HepG2 (cell line): ENCODE results near the gene FAM161A. TPM values are rescaled to one million over a fixed set of nuclear protein-coding genes. Genes with fewer than 3 reads are reported as not detected.

Experiments used
- E2F5 ChIP-seq: sonication (generic); formaldehyde crosslinking; conservative IDR thresholded peaks from 2 replicates; pipeline ENCODE4 v1.4.0; 2020; ENCODE audit warnings: missing genetic modification reagents
- EHMT2 ChIP-seq: fragments of 200-600 bp; sonication (generic); IDR thresholded peaks from 2 replicates; pipeline ENCODE4 v1.7.0; 2017; ENCODE audit warnings: antibody characterized with exemption, low read depth, low read length, borderline replicate concordance
- ERF ChIP-seq: IDR thresholded peaks from 2 replicates; pipeline ENCODE4 v1.6.1; 2018; ENCODE audit warnings: missing biosample characterization, missing genetic modification reagents
- FOXA3 ChIP-seq: IDR thresholded peaks from 2 replicates; pipeline ENCODE4 v1.6.1; 2016; ENCODE audit warnings: missing genetic modification reagents, missing compliant biosample characterization
- GRHL1 ChIP-seq: sonication (generic); formaldehyde crosslinking; conservative IDR thresholded peaks from 2 replicates; pipeline ENCODE4 v1.8.0; 2022; ENCODE audit warnings: missing genetic modification reagents
- KAT2B ChIP-seq: fragments of 150-350 bp; IDR thresholded peaks from 2 replicates; pipeline ENCODE4 v1.6.1; 2014; ENCODE audit warnings: low read depth, low read length, borderline replicate concordance
- KAT8 ChIP-seq: IDR thresholded peaks from 2 replicates; pipeline ENCODE4 v1.6.1; 2016; ENCODE audit warnings: missing genetic modification reagents, missing compliant biosample characterization
- MAX ChIP-seq: IDR thresholded peaks from 2 replicates; pipeline ENCODE4 v1.6.1; 2012; ENCODE audit warnings: inconsistent platforms
- MLLT10 ChIP-seq: sonication (generic); formaldehyde crosslinking; IDR thresholded peaks from 2 replicates; pipeline ENCODE4 v1.4.0; 2020; ENCODE audit warnings: missing genetic modification reagents
- MTF2 ChIP-seq: sonication (generic); formaldehyde crosslinking; IDR thresholded peaks from 2 replicates; pipeline ENCODE4 v1.5.0; 2020; ENCODE audit warnings: missing genetic modification reagents, borderline replicate concordance
- PRDM10 ChIP-seq: sonication (generic); formaldehyde crosslinking; IDR thresholded peaks from 2 replicates; pipeline ENCODE4 v1.4.0; 2020; ENCODE audit warnings: low read depth, missing genetic modification reagents
- SOX13 ChIP-seq, 3 experiments: fragments of 450-650 bp in 1 of 3; sonication (generic) in 1 of 3; formaldehyde crosslinking in 1 of 3; IDR thresholded peaks in 2 of 3; conservative IDR thresholded peaks in 1 of 3; 2 replicates each; pipeline versions ENCODE4 v1.5.0 to v1.6.1; 2016 to 2020; ENCODE audit warnings: antibody characterized with exemption in 1 of 3, mild to moderate bottlenecking in 1 of 3, missing compliant biosample characterization in 1 of 3, missing genetic modification reagents in 1 of 3, moderate library complexity in 1 of 3
- SP140L ChIP-seq: sonication (generic); formaldehyde crosslinking; IDR thresholded peaks from 2 replicates; pipeline ENCODE4 v1.4.0; 2020; ENCODE audit warnings: missing genetic modification reagents, borderline replicate concordance
- YEATS2 ChIP-seq: sonication (generic); formaldehyde crosslinking; IDR thresholded peaks from 2 replicates; pipeline ENCODE4 v1.4.0; 2020; ENCODE audit warnings: missing genetic modification reagents, borderline replicate concordance
- ZBTB33 ChIP-seq: sonication (generic); formaldehyde crosslinking; IDR thresholded peaks from 2 replicates; pipeline ENCODE4 v1.4.0; 2020; ENCODE audit warnings: missing genetic modification reagents
- ZC3H4 ChIP-seq: sonication (generic); formaldehyde crosslinking; IDR thresholded peaks from 2 replicates; pipeline ENCODE4 v1.4.0; 2020; ENCODE audit warnings: missing genetic modification reagents, borderline replicate concordance
- ZNF124 ChIP-seq: sonication (generic); formaldehyde crosslinking; IDR thresholded peaks from 2 replicates; pipeline ENCODE4 v1.4.0; 2020; ENCODE audit warnings: missing genetic modification reagents
- ZNF552 ChIP-seq: sonication (generic); formaldehyde crosslinking; IDR thresholded peaks from 2 replicates; pipeline ENCODE4 v1.9.0; 2022; ENCODE audit warnings: missing genetic modification reagents, mild to moderate bottlenecking, borderline replicate concordance
- ZNF597 ChIP-seq: sonication (generic); formaldehyde crosslinking; IDR thresholded peaks from 2 replicates; pipeline ENCODE4 v1.5.0; 2020; ENCODE audit warnings: missing genetic modification reagents
- ZNF792 ChIP-seq: IDR thresholded peaks from 2 replicates; pipeline ENCODE4 v1.6.1; 2016
- ZSCAN22 ChIP-seq: sonication (generic); formaldehyde crosslinking; IDR thresholded peaks from 2 replicates; pipeline ENCODE4 v1.4.0; 2020; ENCODE audit warnings: mild to moderate bottlenecking, missing genetic modification reagents
- polyA plus RNA-seq, 8 experiments: library from polyadenylated mRNA; depleted of rRNA in 3 of 8; stranded (reverse) in 7 of 8; unstranded in 1 of 8; fragments of >200 nt; fragmentation: Illumina TruSeq in 4 of 8; extraction: Trizol in 4 of 8; gene quantifications; 2 replicates each; pipeline versions ENCODE4 v1.2.1 to v1.2.3, GENCODE V29; 2011 to 2016; ENCODE audit warnings: low read depth in 4 of 8, missing spikeins in 1 of 8, mixed read lengths in 1 of 8; ENCODE audit not compliant: insufficient read depth in 1 of 8
- total RNA-seq, 5 experiments: library from RNA; depleted of rRNA; stranded (reverse); fragments of >200 nt; fragmentation: Illumina TruSeq; extraction: Trizol; gene quantifications; 2 replicates each; pipeline ENCODE4 v1.2.3, GENCODE V29; 2016; ENCODE audit warnings: low read depth in 1 of 5

FAM161A gene
- total and polyA plus RNA-seq, 2 of the 13 experiments (the other 11 are each of a cell fraction or from before 2014, with no cell fraction given): 2.7 to 3.4 TPM

GRCh38 chr2:61898810-61899209, 45.0 kb upstream of the FAM161A start (continued):
- TF ChIP-seq PRDM10 (CRISPR knock-in tag): no peak
- no peak for TF ChIP-seq SP140L (CRISPR knock-in tag)
- TF ChIP-seq ZBTB33 (CRISPR knock-in tag): no peak
- TF ChIP-seq ERF (CRISPR knock-in tag): 0 out of 2 replicates have a peak, but pooled peaks have one; percentile 14
- no peak for TF ChIP-seq ZNF792
- no peak for TF ChIP-seq GRHL1
- no peak for TF ChIP-seq ZNF124 (CRISPR knock-in tag)
- TF ChIP-seq MAX: no peak
- no peak for TF ChIP-seq SOX13 (IDR thresholded peaks at IDR 0.05)
- no peak for TF ChIP-seq SOX13 (CRISPR knock-in tag; conservative IDR thresholded peaks at IDR 0.05 in 1 of 2, IDR thresholded peaks at IDR 0.05 in 1 of 2)
- no peak for TF ChIP-seq MTF2 (CRISPR knock-in tag)
- no peak for TF ChIP-seq FOXA3 (CRISPR knock-in tag)
- 0 out of 2 replicates have a peak, but pooled peaks have one; percentile 22 for TF ChIP-seq KAT8 (CRISPR knock-in tag)
- no peak for TF ChIP-seq ZSCAN22 (CRISPR knock-in tag)
- 0 out of 2 replicates have a peak, but pooled peaks have one; percentile 30 for TF ChIP-seq YEATS2 (CRISPR knock-in tag)
- no peak for TF ChIP-seq ZC3H4 (CRISPR knock-in tag)
- no peak for TF ChIP-seq ZNF552
- TF ChIP-seq KAT2B: no peak
- no peak for TF ChIP-seq EHMT2
- TF ChIP-seq E2F5: no peak
- TF ChIP-seq ZNF597 (CRISPR knock-in tag): no peak
- TF ChIP-seq MLLT10: no peak
